NOMO-1 (cell line): ENCODE results near the gene SYT17.
A peak's percentile ranks its signal among the peaks of the same experiment; 100 is the strongest.

Experiments
- DNase-seq, 2 experiments: peaks; one replicate each; lab custom pipeline; 2025; ENCODE audit not compliant: unreplicated experiment in 2 of 2; lab: John Stamatoyannopoulos, UW

The SYT17 gene

DNA sequence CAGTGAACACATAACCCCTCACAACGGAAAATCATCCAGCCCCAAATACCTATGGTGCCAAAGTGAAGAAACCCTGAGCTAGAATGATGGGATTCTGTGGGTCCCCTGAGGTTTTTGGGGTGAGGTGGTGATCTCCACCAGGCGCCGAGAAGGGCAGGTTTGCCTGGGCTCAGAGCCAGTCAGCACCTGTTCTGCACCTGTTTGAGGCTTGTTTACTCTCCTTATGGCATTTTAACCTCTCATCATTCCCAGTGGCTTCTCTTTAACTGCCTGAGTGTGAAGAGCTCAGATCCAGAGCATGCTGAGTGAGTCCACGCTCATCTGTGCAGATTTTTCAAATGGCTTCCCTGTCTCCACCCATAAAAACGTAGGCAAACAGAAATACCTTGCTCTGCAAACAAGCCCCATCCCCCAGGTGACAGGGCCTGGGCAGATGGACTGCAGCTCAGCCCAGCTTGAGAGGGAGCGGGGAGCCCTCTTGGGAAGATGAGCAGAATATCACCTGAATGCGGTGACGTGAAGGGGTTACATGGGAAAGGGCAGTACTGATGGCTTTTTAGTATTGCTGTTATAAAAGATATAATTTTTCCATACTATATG is 77.4 kb downstream of the SYT17 start:
- no peak for DNase-seq

DNA sequence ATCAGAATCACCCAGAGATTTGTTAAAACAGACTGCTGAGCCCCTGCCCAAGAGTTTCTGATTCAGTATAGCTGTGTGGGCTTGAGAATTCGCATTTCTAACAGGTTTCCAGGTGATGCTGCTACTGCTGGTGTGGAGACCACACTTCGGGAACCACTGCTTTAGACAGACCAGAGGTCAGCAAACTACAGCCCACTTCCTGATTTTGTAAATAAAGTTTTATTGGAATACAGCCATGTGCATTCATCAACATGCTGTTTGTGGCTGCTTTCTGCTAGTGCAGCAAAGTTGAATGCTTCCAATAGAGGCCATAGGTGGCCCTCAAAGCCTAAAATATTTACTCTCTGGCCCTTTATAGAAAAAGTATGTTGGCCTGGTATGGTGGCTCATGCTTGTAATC is 84.9 kb downstream of the SYT17 start:
- no peak for DNase-seq

DNA sequence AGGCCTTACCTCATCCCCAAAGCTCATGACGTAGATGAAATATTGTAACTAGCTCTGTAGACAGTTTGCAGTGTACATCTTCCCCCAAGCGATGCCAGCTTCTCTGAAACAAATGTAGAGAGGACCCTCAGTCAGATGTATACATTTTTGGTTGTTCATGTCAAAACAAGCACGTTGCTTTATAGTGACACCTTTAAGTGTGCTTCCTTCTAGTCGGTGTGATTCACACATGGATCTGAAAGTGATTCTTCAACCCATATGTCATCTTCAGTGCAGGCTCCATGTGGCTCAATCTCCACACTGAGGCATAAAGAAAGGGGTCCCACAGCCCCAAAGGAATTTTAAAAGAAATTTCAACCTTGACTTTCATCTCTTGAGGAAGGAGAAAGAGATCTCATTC is 86.6 kb downstream of the SYT17 start:
- no peak for DNase-seq

DNA sequence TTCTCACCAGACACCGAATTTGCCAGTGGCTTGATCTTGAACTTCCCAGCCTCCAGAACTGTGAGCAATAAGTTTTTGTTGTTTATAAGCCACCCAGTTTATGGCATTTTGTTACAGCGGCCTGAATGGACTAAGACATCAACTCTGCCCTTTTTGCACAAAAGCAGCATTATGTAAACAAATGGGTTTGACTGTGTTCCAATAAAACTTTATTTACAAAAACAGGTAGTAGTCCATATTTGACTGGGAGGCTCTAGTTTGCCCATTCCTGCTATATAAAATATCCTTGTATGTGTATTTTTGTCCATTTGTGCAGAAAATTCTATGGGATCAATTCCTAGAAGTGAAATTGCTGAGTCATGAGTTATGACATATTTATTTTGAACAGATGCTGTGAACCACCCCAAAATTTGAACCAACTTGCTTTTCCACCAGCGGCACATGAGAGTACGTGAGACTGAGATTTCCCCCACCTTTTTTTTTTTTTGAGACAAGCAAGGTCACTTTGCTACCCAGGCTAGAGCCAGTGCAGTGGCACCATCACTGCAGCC is 96.2 kb downstream of the SYT17 start:
- no peak for DNase-seq

DNA sequence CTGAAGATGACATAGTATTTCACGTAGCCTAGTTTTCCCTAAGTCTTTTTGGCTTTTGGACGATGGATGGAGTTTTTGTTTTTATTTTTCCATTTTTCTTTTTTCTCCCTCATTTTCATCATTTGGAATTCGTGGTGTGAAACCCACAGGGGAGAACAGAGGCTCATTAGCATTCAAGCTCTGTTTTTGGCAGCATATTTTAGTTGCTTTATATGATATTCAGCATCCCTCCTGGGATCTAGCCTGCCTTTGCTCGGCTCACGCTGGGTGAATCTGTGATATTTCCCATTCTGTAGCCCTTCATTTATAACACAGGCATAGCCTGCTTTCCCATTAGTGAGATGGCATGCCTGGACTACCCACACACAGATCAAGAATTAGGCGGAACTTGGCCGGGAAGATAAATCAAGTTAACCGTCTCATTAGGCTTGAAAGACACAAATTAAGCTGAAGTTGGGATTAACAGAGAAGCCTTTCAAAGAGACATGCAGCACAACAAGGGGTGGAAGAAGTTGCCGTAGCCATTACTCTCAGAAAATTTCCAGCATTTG is 97.4 kb downstream of the SYT17 start:
- DNase-seq: no peak

DNA sequence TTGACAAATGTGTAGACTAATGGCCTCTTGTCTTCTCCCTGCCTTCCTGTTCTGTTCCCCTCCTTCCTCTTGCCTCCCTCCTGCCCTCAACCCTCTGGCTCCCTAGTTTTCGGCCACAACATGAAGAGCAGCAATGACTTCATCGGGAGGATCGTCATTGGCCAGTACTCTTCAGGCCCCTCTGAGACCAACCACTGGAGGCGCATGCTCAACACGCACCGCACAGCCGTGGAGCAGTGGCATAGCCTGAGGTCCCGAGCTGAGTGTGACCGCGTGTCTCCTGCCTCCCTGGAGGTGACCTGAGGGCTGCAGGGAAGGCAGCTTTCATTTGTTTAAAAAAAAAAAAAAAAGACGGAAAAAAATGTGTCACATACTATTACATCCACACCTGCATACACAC is 98.7 kb downstream of the SYT17 start:
- no peak for DNase-seq

DNA sequence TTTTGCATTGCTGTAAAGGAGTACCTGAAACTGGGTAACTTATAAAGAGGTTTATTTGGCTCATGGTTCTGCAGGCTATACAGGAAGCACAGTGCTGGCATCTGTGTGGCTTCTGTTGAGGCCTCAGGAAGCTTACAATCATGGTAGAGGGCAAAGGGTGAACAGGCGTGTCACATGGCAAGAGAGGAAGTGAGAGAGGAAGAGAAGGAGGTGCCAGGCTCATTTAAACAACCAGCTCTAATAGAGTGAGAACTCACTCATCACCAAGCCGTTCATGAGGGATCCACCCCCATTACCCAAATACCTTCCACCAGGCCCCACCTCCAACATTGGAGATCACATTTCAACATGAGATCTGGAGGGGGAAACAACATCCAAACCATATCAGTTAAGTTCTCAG is 101.1 kb downstream of the SYT17 start:
- DNase-seq: peak in 1 of 2 experiments; percentile 11

DNA sequence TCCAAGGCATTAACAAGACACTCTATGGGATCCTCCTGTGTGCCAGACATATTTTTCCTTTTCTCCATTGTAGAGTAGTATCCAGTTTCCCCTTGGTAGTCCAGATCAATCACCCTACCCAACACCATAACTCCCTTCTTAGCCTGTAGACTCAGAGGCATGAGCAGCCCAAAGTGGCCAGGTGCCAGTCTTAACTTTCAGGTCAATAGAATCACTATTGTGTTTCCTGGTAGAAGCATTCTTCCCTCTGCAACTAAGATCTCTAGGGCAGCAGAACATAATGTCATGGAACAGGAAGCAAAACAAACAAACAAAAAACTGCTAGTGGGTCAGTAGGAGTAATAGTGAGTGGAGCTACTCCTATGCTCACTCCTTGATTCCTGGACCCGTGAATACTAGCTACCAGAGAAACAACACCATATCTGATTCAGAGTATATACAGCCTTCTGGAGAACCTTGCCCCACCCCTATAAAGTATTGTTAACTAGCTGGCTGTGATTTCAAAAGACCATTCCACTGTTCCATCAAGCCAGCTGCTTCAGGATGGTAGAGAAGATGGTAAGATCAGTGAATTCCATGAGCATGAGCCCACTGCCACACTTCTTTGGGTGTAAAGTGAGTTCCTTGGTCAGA is 106.2 kb downstream of the SYT17 start:
- DNase-seq: no peak

DNA sequence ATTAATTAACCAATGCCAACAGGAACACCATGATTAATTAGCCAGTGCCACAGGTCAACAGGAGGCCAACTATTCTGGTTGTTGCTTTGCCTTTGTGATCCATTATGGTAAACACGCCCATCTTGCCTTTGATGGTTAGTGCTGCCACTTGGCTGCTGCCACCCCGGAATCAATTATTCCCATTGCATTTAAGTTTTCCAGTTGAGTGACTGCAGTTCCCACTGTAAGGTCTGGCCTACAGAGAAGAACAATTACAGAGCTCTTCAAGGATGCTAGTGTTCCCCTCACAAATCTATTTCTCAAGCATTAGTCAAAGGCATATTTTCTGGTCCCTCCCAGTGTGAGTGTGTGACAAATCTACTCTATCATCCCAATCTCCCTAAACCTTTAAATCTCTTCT is 110.4 kb downstream of the SYT17 start:
- no peak for DNase-seq

DNA sequence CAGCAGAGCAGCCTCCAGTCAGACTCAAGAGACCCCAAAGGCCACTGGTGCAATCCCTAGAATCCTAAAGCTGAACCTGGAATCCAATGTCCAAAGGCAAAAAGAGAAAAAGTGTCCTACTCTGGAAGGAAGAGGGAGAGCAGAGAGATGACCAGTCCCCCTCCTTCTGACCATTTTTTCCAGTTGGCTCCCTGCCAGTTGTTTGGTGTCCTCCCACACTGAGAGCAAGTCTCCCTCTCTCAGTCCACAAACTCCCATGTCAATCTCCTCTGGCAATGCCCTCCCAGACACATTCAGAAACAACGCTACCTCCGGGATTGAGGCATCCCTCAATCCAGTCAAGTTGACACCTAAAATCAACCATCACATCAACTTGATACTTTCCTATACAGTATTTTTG is 113.2 kb downstream of the SYT17 start:
- DNase-seq: no peak

DNA sequence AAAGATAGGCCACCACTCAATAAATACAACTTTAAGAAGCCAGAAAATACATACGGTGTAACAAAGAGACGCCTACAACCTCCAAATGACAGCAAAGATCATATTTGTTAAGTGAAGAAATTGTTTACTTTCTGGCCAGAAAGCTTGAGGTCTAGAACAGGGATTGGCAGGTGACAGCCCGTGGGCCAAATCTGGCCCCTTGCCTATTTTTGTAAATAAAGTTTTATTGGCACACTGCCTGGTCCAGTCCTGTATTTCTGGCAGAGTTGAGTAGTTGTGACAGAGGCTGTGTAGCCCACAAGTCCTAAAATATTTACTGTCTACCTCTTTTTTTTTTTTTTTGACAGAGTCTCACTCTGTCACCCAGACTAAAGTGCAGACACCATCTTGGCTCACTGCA is 114.1 kb downstream of the SYT17 start:
- DNase-seq: no peak

DNA sequence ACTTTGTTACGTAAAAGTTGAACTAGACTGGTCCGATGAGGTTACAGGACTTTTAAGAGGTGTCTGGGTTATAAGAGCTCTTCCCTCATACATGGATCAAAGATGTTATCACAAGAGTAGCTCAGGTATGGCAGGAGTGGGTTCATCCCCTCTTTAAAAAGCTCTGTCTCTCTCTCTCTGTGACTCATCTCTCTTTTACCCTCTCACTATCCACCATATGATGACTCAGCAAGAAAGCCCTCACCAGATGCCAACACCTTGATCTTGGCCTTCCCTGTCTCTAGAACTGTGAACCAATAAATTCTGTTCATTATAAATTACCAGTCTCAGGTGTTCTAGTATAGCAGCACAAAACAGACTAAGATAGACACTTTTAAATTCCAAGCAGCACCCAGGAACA is 115.6 kb downstream of the SYT17 start:
- DNase-seq: no peak

DNA sequence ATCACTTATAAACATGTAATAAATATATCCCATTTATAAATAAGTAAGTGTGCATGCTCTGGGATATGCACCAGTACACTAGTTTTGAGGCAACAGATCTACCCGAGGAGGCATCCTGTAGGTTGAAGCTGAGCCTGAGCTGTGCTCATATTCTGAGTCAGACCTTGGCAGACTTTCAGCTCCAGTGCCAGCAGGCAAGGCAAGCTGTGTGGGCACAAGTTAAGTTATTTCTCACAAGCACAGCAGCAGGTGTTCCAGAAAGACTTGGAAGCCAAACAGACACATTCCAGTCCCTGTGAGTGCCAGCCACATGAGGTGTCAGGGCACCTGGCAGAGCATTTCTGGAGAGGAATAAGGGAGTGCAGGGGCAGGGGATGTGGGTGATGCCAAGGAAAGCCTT is 116.2 kb downstream of the SYT17 start:
- DNase-seq: no peak

DNA sequence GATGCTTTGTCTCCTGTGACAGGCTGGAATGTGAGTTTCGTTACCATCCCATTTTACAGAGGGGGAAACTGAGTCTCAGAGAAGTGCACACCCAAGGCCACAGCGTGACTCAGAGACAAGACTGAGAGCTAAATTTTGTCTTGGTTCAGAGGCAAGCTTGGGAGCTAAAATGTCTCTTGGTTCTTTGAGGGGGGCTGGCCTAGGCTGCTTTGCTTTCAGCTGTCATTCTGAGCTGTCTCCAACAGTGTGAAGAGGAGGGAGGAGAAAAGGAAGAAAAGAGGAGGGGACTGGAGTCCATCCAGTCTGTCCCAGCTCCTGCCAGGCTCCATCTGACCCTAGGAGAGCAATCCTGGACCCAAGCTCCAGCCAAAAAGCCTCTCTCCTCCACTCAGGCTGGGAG is 117.4 kb downstream of the SYT17 start, which contains the start of gene CLEC19A:
Gene CLEC19A (plus strand): TSS at position 301 of the 400 bp plus-strand sequence. CDS start 121 bp downstream, outside the sequence.
- no peak for DNase-seq

DNA sequence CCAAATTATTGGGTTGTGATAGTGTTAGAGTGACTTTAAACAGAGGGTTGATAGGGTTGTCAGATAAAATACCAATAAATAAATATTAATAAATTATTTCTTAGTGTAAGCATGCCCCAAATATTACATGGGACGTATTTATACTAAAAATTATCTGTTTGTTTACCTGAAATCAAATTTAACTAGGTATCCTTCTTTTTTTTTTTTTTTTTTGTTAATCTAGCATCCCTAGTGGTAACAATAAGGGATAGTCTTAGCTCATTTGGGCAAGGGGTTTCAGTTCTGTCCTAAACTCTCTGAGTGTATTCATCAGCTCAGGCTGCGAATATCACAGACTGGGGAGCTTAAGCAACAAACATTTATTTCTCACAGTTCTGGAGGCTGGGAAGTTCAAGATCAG is 118.8 kb downstream of the SYT17 start:
- no peak for DNase-seq

DNA sequence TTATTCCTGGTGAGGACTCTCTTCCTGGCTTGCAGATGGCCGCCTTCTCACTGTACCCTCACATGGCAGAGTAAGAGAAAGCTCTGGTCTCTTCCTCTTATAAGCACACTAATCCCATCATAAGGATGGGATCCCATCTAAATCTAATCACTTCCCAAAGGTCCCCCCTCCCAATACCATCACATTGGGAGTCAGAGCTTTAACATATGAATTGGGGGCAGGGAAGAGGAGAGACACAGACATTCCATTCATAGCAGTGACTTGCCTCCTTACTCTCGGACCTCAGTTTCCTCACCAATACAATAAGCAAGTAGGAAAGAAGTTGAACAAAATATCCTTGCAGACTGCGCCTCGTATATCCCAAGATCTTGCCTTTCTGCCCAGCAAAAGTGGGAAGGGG is 119.2 kb downstream of the SYT17 start:
- DNase-seq: no peak

DNA sequence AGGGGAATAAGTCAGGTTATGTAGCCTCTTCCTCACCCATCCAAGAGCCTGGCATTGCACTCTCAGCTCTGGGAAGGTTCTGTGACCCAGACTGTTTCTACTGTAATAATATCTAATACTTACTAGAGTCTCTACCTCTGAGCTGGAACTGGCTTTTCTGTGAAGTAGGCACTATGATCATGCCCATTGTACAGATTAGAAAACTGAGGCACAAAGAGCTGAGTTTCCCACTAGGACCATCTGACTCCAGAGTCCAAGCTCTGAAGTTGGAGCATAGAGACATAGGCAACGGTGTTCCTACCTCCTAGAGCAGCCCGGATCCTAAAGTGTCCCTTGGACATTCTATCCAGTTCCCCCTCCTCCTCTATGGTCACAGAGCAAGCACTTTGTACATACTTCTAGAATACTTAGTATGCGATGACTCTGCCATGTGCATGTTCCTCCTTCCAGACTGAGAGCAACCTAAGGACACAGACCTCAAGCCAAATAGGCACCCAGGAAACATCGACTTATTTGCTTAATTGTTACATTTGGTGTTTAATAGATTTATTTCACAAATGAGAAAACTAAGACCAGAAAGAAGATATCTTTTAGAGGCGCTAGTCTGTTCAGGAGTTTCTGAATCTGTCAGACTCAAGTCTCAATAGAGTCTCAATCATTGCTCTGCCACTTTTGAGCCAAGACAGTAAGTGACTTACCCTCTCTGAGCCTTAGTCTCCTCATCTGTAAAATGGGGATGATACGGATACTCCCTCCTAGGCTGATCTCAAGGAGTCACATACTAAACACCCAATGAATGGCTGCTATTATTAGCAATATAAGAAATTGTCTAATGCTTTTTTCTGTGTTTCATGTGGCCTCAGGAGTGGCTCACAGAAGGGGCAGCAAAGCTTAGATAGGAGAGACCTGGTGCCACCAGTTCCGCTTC is 121.1 kb downstream of the SYT17 start:
- DNase-seq: no peak

DNA sequence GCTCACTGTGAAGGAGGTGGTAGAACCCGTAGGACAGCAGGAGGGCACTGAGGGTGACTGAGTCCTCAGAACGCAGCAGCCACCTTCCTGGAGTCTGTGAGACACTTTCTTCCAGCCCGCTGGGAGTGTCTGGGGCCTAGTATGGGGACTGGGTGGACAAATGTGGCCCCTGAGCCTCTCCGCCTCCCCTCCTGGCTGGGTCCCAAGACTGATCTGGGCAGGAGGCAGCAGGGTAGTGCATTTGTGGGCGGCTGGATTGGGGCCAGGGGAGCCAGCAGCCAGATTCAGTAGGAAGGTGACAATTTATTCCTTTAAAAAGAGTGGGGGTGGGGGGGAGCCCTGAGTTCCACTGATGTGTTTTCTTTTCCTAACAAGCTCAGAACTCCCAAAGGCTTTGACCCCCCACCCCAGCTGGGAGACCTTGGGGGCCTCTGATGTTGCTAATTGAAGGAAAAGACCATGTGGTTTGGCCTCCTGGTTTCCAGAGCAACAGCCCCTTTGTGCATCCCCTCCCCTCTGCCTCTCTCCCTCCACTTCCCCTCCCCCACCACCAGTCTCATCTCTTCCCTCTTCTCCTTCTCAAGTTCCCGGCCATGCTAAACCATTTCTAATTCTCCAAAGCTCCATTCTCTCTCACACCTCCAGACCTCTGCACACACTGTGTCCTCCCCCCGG is 121.9 kb downstream of the SYT17 start:
- no peak for DNase-seq

DNA sequence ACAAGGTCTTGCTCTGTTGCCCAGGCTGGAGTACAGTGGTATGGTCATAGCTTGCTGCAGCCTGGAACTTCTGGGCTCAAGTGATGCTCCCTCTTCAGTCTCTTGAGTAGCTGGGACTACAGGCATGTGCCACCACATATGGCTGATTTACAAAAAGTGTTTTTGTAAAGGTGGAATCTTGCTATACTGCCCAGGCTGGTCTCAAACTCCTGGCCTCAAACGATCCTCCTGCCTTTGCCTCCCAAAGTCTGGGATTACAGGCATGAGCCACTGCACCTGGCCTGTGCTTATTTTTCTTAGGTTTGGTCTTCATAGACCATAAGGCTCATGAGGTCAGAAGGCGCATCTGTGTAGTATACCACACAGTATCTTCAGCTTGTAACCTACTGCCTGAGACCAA is 122.8 kb downstream of the SYT17 start:
- no peak for DNase-seq

DNA sequence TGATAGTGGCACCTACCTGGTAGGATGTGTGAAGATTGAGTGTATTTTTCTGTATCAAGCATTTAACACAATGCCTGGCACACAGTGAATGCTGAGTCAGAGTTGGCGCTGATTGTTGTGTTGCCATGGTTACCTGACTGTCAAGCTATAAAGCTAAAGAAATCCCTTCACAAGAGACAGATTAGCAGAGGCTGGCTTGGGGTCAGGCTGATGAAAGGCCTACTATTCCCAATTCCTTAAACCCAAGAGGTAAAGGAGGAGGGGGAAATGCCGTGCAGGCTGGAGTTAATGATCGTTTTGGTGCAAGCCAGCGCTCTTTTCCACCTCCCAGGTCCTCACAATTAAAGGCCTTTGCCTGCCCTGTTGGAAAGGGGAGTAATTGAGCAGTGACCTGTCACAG is 123.4 kb downstream of the SYT17 start:
- peak in 1 of 2 experiments; percentile 13 for DNase-seq

DNA sequence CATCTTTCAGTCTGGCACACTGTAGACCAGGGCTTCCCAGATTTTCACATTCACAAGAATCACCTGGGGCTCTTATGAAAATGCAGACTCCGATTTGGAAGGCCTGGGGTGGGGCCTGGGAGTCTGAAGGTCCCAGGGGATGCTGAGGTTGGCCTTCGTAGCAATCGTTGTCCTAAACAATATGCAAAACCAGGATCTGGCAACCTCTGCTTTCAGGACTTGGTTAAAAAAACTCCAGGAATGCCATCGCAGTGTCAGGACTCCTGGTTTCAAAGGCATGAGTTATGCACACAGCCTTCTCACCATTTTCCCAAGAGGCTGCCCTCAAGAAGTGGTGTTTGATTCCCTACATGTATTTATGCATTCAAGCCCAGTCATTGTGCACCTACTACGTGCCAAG is 124.1 kb downstream of the SYT17 start:
- no peak for DNase-seq
